GM19452 (cell line): Measurements from ENCODE around the gene CLCN1.
A peak's percentile ranks its signal among the peaks of the same experiment; 100 is the strongest.
"Not testable (repeated sequence)": the region's sequence is repeated elsewhere in the genome, so short reads cannot be mapped to it uniquely, and the experiment has no call there.

Source experiments
- ATAC-seq: cut with Tn5 transposase; IDR thresholded peaks from one replicate; pipeline ENCODE4 v1.9.1; 2021; ENCODE audit not compliant: unreplicated experiment

The CLCN1 gene

DNA sequence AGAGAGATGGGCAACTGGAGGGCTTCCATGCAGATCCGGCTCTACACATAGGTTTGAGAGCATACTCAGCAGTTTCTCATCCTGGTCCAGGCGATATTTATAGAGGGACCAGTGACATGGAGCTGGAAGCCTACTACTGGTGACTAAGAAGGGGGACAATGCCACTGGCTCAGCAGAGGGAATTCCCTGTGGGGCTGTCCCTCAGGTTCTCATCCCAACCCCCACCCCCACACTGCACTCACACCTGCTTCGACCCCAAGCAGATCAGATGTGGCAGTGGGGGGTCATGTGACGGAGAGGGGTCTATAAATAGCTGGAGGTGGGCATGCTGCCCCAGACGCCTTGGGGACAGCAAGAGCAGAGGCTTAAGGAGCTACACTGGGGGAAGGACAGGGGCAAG lies at the start of gene CLCN1:
TSS of gene CLCN1 (plus strand) at position 336 of the 400 bp plus-strand sequence. CDS start 102 bp downstream, outside the sequence.
- no peak for ATAC-seq

DNA sequence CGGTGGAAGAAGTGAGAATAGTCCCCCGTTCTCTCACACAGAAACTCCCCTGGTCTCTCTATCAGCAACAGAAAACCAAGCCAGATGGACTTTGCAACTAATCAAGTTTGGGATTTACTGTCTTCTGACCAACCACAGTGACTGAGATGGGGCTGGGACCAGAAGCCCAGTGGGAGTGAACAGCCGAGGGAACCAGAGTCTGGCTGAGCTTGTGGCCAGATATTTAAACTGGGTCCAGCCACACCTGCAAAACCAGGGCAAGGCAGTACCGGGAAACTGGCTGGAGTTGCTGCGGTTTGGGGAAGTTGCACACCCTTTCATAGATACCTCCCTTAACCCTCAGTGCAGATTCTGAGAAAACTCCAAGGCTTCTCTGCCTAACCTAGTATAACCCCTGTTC lies 46.7 kb upstream of the CLCN1 start:
- ATAC-seq: no peak

DNA sequence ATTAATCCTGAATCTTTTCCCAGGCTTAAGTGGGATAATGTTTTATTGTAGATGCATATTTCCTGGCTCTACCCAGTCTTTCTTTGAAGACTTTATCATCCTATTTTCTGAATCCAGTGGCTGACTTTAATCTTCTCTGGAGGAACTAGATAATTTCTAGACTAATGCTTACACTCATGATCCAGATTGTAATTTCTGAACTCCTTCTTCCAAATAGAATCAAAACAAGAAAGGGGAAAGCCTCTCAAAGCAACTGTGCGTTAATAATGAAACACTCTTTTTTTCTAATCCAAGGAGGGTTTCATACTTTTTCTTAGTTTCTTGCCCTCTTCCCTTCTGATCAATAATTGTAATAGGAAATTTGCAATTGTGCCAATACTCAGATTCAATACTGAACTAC lies 44.7 kb upstream of the CLCN1 start:
- no peak for ATAC-seq

DNA sequence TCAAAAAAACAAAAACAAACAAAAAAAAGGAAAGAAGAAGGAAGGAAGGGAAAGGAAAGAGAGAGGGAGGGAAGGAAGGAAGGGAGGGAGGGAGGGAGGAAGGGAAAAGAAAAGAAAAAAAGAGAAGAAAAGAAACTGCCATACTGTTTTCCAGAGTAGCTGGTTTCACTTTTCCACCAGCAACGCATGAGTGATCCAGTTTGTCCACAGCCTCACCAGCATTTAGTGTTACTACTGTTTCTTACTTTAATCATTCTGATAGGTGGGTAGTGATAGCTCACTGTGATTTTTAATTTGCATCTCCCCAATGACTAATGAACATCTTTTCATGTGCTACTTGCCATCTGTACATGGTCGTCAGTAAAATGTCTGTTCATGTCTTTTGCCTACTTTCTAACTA lies 43.0 kb upstream of the CLCN1 start:
- no peak for ATAC-seq

DNA sequence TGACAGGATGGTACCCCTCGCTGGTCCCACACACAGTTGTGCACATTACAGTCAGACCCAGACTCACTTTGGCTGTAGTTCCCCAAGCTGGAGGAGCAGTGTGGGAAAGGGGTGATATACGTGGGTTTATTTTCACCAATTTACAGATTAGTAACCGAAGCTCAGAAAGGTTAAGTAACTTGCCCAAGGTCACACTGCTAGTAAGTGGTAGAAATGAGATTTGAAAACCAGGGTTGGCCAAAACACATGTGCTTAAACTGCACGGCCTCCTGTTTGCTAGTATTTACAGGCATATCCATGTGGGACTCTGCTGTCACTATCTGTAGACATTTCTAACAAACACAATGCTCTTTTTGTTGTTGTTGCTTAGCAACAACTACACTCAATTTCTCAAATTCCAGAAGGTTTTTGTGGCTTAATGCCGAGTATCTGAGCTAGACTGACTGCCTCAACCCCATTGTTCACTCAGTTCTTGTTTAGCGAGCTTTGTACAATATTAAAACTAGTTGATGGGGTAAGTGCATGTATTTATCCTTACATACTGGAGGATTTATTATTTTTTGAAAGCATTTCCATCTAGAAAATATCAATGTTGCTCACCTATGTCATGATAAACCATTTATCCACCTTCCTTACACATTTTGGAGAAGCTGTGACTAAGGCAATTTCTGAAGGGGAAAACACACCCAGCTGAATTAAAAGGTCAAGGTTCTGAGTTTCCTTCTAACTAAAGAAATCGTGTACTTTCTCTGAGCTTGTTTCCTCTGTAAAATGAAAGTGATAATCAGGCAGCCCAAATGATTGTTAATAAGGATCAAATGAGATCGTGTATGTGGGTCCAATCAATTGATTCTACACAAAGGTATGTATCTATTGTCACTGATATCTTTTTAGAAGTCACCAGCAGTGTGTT lies 36.5 kb upstream of the CLCN1 start:
- no peak for ATAC-seq

DNA sequence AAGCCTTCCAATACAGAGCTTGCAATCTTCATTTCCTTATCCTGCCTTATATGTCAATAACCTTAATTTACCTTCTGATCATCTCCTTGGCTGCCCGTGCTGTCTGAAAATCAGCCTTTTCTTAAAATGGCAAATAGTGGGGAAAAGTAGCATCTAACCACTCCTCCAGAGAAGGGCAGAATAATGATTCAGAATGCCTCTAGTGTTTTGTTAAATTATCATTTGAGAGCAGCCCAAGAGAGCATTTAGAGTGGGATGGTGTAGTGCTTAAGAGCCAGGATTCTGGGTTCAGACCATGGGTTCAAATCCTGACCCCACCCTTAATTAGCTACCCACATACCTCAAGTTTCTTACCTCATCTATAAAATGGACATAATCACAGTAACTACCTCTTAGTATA lies 35.8 kb upstream of the CLCN1 start:
- no peak for ATAC-seq

DNA sequence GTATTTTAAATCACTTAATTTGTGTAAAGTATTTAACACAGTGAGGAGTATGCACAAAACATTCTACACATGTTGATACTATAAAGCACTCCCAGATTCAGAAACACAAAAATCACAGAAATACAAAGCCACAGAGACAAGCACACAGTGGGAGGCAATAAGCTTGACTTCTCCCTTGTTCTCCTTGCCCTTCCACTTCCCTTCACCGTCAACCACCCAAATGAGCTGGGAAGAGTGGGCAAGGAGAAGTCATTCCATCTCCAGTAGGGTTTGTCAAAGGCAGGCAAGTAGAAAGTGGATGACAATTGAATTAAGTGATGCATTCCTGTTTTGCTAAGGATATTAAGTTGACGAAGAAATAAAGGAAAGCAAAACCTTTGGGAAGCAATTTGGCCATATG lies 35.3 kb upstream of the CLCN1 start:
- ATAC-seq: no peak

DNA sequence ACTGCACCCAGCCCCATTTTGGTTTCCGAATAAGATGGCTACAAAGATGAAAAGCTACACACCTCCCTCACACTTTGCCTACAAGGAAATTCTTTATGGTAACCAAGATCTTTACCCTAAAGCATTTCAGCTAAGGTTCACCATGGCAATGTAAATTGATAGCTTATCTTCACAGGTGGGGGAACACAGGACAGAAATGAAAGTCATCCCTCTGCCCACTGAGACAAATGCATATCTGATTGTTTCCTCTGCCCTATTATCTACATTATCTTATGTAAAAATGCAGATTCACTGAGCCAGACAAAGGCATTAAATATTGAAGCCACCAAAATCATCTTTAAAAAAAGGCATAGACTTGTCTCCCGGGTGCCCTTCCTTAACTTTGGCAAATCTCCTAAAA lies 34.4 kb upstream of the CLCN1 start:
- ATAC-seq: no peak

DNA sequence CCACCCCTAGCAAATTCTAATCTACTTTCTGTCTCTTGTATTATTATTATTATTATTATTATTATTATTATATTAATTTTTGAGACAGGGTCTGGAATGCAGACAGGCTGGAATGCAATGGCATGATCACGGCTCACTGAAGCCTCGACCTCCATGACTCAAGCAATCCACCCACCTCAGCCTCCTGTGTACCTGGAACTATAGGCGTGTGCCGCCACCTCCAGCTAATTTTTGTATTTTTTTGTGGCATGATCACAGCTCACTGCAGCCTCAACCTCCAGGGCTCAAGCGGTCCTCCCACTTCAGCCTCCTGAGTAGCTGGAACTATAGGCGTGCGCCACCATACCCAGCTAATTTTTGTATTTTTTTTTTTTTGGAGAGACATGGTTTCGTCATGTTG lies 33.8 kb upstream of the CLCN1 start:
- ATAC-seq: no peak

DNA sequence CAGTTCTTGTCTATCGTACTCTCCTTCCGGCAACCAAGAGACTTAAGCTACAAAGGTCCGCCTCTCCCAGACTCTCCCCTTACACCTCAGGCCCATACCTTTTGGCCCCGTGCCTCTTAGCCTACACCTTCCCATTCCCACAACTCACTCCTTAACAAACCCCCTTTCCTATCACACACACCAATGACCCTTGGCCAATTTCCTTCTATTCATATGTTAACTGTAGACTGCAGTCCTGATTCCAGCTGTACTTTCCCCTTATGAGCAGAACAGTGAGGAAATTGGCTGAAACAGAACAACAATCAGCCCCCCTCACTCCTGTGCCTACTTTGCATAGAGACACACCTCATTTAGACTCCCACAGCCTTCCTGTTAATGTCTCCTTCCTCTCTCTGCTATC lies 32.5 kb upstream of the CLCN1 start:
- ATAC-seq: no peak

DNA sequence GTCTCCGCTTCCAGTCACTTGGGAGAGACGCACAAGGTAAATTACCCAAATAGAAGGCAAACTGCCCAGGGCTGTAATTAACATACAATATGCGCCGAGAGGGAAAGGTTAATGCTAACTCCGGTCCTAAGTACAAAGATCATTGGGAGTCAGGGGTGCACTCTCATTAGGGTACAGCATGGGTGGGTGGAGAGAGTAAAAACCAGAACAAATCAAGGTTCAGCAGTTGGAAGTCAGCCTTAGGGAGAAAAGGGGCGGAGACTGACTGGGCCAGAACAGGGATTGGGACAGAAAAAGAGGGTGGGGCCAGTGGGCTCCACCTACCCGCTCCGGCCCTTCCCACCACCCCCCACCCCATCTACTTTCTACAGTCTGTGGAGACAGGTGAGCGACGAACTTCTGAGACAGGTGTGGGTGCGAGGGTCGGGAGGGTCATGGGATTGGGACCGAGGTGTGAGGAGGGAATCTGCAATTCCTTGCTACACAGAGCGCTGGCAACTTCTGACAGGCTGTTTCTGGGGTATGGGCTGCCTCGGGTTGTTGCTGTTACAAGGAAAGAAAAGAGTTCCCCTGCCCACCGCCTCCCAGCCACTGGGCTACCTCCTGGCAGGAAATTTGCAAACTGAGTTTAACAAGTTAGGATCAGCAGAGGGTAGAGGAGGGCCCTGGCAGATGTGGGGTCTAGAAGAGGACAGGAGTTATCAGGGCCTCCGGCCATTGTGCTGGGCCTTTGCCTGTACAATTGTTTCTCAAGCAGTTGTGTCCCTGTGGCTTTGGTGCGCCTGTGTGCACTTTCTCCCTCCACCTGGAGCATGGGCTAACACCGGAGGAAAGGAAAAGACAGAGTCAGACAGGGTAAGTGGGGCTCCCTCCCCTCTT lies 31.1 kb upstream of the CLCN1 start, which contains the start of gene TMEM139:
TSS of gene TMEM139 (plus strand) at position 368 of the 879 bp plus-strand sequence. CDS start 1,000 bp downstream, outside the sequence.
- no peak for ATAC-seq

DNA sequence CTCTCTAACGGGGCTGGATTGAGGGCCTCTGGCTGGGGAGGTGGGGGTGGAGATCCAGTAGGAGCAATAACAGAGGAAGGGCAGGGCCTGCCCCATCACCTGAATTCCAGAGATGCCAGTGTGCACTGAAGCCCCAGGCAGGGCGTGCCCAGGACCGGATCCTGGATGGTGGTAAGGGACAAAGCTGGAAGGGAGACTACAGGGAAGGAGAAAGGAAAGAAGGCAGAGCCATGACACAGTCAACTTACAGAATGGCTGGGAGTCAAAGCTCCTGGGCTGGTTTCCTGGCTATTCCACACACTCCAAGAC lies 30.5 kb upstream of the CLCN1 start:
- ATAC-seq: no peak

DNA sequence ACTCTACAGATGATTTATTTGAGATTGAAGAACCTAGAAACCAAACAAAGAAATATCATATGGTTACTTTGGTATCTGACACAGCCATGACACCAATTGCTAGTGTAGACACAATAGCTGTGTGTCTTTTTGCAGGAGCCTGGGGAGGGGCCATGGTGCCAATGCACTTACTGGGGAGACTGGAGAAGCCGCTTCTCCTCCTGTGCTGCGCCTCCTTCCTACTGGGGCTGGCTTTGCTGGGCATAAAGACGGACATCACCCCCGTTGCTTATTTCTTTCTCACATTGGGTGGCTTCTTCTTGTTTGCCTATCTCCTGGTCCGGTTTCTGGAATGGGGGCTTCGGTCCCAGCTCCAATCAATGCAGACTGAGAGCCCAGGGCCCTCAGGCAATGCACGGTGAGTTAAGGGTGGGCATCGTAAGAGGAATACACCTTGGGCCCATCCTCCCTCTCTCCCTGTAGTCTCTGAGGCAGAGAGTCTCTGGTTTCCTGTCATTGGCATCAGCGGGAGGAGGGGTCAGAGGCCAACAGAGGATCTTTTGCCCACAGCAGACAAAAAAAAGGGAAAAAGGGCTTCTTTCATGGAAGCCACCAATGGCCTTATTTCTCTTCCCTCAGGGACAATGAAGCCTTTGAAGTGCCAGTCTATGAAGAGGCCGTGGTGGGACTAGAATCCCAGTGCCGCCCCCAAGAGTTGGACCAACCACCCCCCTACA lies 29.9 kb upstream of the CLCN1 start:
- no peak for ATAC-seq

DNA sequence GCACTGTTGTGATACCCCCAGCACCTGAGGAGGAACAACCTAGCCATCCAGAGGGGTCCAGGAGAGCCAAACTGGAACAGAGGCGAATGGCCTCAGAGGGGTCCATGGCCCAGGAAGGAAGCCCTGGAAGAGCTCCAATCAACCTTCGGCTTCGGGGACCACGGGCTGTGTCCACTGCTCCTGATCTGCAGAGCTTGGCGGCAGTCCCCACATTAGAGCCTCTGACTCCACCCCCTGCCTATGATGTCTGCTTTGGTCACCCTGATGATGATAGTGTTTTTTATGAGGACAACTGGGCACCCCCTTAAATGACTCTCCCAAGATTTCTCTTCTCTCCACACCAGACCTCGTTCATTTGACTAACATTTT lies 29.4 kb upstream of the CLCN1 start:
- no peak for ATAC-seq

DNA sequence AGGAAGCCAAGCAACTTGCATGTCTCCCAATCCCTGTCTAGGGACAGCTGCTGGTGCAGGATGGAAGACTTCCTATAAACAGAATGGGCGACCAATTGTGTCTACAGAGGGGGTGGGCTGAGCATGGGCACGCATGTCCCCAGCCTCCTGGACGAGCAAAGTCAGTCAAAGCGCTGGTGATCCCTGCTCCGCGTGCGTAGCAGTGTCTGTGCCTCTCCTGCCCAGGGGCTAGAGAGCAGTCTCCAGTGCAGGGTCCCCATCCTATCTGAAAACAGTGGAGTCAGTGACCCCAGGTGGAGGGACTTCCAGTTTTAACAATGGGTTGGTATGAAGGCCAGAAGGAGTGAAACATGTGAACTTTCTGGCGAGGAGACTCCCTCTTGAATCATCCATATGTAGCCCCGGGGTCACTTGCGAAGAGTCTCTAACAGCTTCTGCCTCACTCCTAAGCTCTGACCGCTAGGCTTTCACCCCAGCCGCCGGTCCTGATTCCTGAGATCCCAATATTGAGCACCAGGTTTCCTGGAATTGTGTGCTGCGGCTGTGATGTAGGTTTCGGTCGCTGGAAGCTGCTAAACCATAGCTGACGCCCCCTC lies 28.5 kb upstream of the CLCN1 start:
- ATAC-seq: no peak

DNA sequence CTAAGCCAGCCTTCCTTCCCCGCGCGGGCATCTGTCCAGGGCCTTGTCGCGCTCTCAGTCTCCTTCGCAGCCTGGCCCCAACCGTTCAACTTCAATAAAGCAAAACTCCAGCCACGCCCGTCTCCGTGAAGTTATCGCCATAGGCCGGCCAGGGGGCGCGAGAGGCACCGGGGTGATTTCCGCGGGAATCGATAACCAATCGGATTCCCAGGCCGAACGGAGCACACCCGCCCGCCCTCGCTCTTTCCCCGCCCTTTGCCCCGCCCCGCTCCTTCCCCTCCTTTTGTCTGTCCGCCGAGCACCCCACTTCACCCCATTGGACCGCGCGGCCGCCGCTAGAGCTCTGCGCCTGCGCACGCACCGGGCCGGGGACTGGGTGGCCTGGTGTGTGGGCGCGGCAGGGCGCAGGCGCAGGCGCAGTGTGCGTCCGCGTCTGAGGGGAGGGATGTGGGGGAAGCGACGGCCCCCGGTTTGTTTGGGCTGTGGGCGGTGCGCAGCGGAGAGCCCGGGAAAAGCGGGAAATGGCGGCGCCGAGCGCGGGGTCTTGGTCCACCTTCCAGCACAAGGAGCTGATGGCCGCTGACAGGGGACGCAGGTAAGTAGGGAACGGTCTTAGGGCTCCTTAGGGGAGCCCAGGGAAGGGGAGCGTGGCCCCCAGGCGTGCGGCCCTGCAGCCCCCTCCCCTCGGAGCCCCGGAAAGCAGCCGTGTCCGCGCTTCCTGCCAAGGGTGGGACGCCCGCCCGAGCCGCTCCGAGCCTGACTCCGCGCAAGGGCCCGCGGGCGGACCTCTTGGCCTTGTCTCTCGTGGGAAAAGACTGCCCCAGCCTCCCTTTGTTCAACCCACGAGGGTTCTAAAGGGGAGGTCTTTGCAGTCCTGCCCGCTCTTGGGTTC lies 27.7 kb upstream of the CLCN1 start, which contains the start of gene CASP2:
TSS of gene CASP2 (plus strand) at position 417 of the 892 bp plus-strand sequence. CDS start at position 522, 105 bp downstream.
- ATAC-seq: peak; percentile 94

DNA sequence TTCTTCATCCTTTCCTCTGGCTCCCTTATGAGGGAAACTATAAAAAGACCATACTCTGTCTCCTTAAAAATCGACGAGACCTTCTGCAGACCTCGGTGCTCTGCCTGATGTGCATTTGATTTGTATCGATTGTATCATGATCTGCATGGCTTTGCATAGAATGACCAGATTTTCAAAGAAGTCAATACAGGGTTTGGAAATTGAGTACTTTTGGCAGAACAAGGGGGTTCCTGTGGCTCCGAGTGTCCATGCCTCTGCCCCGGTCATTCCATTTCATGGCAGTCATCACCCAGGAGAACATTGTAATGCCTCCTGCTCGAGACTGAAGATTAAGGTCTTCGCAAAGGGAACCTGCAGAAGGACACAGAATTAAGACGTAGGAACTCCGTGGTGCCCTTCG lies 27.1 kb upstream of the CLCN1 start:
- ATAC-seq: no peak

DNA sequence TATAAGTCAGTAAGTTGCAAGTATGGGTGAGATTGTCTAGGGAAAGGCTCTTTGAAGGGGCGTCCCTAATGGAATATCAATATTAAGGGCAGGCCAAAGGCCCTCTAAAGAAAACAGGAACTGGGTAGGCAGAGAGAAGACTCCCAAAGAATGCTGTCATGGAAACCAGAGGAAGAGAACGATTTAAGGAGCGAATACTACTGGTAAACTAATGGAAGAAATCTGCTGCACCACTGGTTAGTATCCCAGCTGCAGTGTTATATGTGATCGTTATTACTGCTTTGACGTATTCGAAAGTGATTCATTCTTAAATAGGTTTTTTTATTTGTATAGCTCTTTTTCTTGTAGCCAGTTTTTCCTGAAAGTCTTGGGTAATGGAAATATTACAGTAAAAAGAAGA lies 26.5 kb upstream of the CLCN1 start:
- no peak for ATAC-seq

DNA sequence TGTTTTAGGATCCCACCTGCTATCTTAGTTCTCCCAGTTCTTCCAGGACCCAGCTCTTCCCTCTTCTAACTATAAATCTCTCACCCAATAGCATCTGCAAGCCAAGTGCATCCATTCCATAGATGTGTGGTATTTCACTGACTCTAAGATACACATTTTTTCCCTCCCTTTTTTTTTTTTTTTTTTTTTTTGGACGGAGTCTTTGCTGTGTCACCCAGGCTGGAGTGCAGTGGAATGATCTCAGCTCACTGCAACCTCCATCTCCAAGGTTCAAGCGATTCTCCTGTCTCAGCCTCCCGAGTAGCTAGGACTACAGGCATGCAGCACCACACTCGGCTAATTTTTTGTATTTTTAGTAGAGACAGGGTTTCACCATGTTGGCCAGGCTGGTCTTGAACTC lies 26.0 kb upstream of the CLCN1 start:
- not testable (repeated sequence) for ATAC-seq

DNA sequence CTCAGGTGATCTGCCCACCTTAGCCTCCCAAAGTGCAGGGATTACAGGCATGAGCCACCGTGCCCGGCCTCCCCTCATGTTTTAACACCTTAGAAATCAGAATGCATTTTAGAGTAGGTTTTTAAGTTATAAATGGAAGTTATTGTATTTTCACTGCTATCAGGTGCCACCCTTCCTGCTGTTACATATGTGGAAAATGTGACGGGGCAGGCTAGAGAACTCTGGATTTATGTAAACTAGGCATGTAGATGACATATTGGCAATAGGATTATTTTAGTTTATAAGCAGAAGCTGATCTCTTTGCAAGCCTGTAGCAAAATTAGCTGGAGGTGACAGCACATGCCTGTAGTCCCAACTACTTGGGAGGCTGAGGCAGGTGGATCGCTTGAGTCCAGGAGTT lies 25.6 kb upstream of the CLCN1 start:
- ATAC-seq: no peak
